NCI-H1417 treated with DMSO at 0.1 percent for 48 hours (cell line): ENCODE results near the gene CYP24A1.
"Not testable (repeated sequence)": the region's sequence is repeated elsewhere in the genome, so short reads cannot be mapped to it uniquely, and the experiment has no call there.

Experiments
- DNase-seq: peaks from one replicate; lab custom pipeline; 2025; lab: John Stamatoyannopoulos, UW

The CYP24A1 gene

GRCh38 chr20:54133434-54134427 is 40.1 kb downstream of the CYP24A1 start:
- DNase-seq = no peak

GRCh38 chr20:54132612-54133433 is 41.0 kb downstream of the CYP24A1 start:
- DNase-seq = no peak

- no peak for DNase-seq
Measured at GRCh38 chr20:54131675-54132611, 41.8 kb downstream of the CYP24A1 start.

GRCh38 chr20:54131125-54131524 is 42.7 kb downstream of the CYP24A1 start:
- not testable (repeated sequence) for DNase-seq

GRCh38 chr20:54129350-54129749 is 44.4 kb downstream of the CYP24A1 start:
- DNase-seq = no peak

GRCh38 chr20:54127855-54128574 is 45.8 kb downstream of the CYP24A1 start:
- DNase-seq = no peak

- DNase-seq = no peak
Measured at GRCh38 chr20:54126806-54127655, 46.8 kb downstream of the CYP24A1 start.

GRCh38 chr20:54126328-54126727 is 47.5 kb downstream of the CYP24A1 start:
- not testable (repeated sequence) for DNase-seq

- no peak for DNase-seq
Measured at GRCh38 chr20:54123587-54124180, 50.1 kb downstream of the CYP24A1 start.

- DNase-seq = no peak
Measured at GRCh38 chr20:54122681-54123586, 50.9 kb downstream of the CYP24A1 start.

GRCh38 chr20:54122189-54122588 is 51.6 kb downstream of the CYP24A1 start:
- no peak for DNase-seq

GRCh38 chr20:54119744-54120143 is 54.0 kb downstream of the CYP24A1 start:
- no peak for DNase-seq

- DNase-seq = no peak
Measured at GRCh38 chr20:54118220-54119001, 55.4 kb downstream of the CYP24A1 start.

- no peak for DNase-seq
Measured at GRCh38 chr20:54116550-54117235, 57.1 kb downstream of the CYP24A1 start.

- DNase-seq = no peak
Measured at GRCh38 chr20:54115172-54115854, 58.5 kb downstream of the CYP24A1 start.

GRCh38 chr20:54114109-54114508 is 59.7 kb downstream of the CYP24A1 start:
- DNase-seq = no peak
